NB4 (cell line): ENCODE measurements around the gene CCDC81.

Experiments used
- DNase-seq: peaks from one replicate; pipeline ENCODE4 v3.0.0; 2010; ENCODE audit warnings: low read depth
- H3K4me3 ChIP-seq: one replicate; pipeline ENCODE4 v1.5.1; 2011; ENCODE audit warnings: mild to moderate bottlenecking, low read depth, low read length, moderate library complexity
- MYC ChIP-seq: IDR thresholded peaks from 2 replicates; pipeline ENCODE4 v1.6.1; 2011; ENCODE audit warnings: low read depth, low read length
- POLR2A ChIP-seq: IDR thresholded peaks from 2 replicates; pipeline ENCODE4 v1.6.1; 2011; ENCODE audit warnings: mild to moderate bottlenecking; ENCODE audit not compliant: insufficient read length; ENCODE audit errors: extremely low read depth
- TF ChIP-seq, protein P1 (sequence below): IDR thresholded peaks from one replicate; pipeline ENCODE4 v1.5.1; 2012; ENCODE audit warnings: low read depth, low read length
- TF ChIP-seq, protein P2 (sequence below): IDR thresholded peaks from 2 replicates; pipeline ENCODE4 v1.6.1; 2011; ENCODE audit warnings: low read depth, low read length

Gene CCDC81

DNA sequence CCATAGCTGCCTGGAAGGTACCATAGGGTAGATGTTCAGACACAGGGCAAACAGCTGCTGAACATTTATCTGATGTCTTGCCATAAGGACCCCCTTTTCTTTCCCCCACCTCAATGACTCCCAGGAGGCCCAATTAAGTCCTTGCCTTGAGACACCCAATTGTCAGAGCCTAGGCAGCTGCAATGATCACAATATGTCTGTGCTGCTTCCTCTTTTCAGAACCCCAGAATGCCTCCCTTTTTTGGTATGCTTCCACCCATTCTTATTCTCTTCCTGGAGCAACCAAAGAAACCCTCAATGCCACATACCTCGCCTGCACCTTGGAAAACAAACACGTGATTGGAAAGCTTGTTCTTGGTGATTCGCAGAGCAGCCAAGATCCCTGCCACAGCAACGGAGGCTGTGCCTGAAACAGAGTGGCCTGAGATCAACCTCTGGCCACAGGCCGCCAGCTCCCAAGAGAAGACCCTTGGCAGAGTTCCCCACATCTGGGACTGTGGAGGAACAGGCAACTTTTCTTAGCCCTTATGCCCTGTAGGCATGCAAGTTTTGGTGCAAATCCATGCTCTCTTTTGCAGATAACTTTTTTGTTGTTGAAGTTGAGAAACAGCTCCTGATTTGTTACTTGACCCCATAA lies 75.4 kb downstream of the CCDC81 start:
- DNase-seq: peak; percentile 40
- TF ChIP-seq, protein P1, sequence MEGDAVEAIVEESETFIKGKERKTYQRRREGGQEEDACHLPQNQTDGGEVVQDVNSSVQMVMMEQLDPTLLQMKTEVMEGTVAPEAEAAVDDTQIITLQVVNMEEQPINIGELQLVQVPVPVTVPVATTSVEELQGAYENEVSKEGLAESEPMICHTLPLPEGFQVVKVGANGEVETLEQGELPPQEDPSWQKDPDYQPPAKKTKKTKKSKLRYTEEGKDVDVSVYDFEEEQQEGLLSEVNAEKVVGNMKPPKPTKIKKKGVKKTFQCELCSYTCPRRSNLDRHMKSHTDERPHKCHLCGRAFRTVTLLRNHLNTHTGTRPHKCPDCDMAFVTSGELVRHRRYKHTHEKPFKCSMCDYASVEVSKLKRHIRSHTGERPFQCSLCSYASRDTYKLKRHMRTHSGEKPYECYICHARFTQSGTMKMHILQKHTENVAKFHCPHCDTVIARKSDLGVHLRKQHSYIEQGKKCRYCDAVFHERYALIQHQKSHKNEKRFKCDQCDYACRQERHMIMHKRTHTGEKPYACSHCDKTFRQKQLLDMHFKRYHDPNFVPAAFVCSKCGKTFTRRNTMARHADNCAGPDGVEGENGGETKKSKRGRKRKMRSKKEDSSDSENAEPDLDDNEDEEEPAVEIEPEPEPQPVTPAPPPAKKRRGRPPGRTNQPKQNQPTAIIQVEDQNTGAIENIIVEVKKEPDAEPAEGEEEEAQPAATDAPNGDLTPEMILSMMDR: no peak
- TF ChIP-seq MYC: no peak
- TF ChIP-seq, protein P2, sequence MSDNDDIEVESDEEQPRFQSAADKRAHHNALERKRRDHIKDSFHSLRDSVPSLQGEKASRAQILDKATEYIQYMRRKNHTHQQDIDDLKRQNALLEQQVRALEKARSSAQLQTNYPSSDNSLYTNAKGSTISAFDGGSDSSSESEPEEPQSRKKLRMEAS: no peak
- no peak for TF ChIP-seq POLR2A
- H3K4me3 ChIP-seq: no peak overlapping the region

DNA sequence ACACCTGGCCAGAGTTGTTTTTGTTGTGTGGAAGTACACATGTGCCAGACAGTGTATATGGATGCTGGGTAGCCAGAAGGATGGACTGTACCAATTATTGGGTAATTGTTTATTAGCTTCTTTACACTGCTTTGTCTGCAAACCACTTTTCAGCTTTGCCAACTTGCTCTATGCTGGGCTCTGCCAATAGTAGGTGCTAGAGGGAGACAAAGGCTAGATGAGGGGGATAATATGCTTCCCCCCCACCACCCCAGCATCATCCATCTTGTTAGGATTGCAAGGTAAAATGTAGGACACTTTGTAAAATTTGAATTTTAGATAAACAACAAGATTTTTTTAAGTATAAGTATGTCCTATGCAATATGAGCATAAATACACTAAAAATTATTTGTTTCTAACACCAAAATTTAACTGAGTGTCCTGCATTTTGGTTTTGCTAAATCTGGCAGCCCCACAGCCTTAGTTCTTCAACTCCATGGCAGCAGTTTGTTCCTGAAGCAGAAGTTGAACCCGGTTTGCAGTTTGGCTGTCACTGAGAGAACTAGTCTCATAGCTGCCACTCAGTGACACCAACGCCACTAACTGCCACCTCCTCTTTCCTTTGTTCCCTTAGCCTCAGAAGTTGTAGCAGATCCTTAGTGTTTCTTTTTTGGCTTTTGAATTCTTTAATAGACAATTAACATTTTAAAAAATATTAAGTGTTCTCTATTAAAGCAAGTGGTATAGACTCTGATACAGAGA lies 78.8 kb downstream of the CCDC81 start:
- TF ChIP-seq, protein P2: no peak
- TF ChIP-seq POLR2A: no peak
- TF ChIP-seq MYC: no peak
- TF ChIP-seq, protein P1: peak; percentile 22
- DNase-seq: no peak
- no peak overlapping the region for H3K4me3 ChIP-seq

DNA sequence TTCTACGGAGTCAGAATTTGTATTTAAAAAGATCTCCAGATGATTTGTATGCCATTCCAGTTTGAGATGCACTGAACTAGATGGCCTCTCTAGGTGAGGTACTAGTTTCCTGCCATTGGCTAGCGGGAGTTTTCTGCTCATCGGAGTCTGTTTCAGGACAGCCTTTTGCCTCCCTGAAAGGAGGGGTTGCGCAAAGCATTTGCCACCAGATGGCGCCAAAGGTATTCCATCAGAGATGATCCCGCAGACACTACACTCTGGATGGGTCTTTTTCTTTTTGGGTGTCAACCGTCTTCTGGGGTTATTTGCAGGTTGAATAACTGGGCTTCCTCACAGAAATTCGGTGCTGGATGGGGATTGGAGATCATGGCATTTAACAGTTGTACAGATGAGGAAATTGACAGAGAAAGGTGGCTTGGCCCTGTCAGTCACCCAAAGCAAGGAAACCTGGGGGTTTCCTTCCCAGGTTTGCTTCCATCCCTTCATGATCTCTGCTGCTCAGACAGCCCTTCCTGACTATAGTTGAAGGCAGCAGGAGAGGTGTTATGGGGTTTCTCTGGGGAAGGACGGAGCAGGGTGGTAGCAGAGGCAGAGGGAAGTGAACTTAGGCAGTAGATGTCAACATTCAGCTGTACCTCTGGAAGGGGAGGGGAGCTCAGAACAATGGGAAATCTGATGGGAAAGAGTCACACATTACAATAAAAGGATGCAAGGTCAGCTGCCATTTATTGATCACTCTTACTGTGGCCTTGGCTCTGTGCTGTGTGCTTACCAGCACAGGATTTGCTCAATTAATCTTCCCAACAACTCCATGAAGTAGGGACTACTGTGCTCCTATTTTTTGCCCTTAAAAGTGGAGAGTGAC lies 81.6 kb downstream of the CCDC81 start:
- no peak overlapping the region for H3K4me3 ChIP-seq
- DNase-seq: peak; percentile 81
- TF ChIP-seq POLR2A (no peak), MYC (no peak)
- TF ChIP-seq, protein P1: peak; percentile 94

DNA sequence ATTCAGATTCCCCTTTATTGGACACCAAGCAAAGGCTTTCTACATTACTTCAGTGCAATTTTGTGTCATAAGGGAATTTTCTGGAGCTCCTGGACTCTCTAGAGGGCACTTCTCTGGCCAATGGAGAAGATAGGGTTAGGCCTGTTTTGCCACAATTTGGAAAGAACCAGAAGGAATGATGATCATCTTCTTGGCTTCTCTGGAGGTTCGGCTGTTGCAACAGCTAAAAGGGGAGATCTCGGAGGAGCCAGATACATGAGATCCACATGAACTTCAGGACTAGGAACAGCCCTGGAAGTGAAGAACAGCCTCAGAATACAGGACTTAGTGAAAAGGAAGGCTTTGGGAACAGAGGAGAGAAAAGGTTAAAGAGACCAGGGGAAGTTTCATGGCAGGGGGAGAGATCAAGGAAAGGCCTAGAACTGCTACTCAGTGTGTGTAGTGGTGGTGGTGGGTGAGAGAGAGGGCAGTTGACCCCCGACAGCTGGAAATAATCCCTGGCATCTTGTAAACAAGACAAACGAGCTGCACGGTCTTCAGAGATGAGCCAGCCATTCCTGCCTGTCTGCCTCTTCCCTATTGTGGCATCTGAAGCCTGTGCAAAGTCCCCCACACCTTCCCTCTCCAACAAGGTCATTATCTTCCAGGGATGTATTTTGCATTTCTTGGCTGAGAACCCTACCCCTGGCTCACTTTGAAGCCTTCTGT lies 83.8 kb downstream of the CCDC81 start:
- TF ChIP-seq, protein P2: no peak
- no peak for TF ChIP-seq MYC
- no peak for TF ChIP-seq POLR2A
- TF ChIP-seq, protein P1: no peak
- DNase-seq: no peak
- no peak overlapping the region for H3K4me3 ChIP-seq

DNA sequence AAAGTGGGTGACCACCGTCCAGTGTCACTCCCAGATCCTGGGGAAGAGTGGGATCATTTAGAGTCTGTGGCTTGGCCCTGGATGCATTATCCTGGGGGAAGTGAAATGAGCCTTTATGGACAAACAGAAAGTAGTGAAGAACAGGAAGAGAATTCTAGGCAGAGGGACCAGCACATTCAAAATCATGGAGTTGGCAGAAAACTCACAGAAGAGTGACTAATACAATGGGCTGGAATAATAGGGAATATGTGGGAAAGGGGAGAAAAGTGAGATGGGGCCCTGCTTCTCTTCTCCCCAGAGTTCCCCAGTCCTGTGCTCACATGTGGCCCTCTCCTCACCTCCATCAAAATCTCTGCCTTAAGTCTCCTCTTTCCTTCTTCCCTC lies 84.3 kb downstream of the CCDC81 start:
- TF ChIP-seq POLR2A (no peak), MYC (no peak)
- TF ChIP-seq, protein P2: no peak
- TF ChIP-seq, protein P1: no peak
- DNase-seq: no peak
- no peak overlapping the region for H3K4me3 ChIP-seq
